GM18517 (cell line): Measurements from ENCODE around the gene PEPD.

Experiments
- ATAC-seq: cut with Tn5 transposase; IDR thresholded peaks from one replicate; pipeline ENCODE4 v1.9.1; 2021; ENCODE audit warnings: mild to moderate bottlenecking, moderate library complexity; ENCODE audit not compliant: unreplicated experiment

Gene PEPD

DNA sequence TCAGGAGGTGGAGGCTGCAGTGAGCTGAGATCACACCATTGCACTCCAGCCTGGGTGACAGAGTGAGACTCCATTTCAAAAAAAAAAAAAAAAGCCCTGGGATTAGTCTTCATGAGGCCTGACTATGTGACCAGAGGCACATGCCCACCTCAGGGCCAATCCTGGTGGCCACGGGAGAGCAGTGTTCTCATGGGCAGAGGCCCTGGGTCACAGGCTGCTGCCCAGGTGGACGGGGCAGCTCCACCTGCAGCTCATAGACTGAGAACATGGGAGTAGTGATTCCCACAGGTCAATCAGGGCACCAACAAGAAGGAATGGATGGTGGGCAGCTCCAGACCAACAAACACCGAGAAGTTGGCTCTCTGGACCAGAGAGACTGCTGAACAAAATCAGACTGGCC, 26.1 kb upstream of the PEPD start:
- no peak for ATAC-seq

DNA sequence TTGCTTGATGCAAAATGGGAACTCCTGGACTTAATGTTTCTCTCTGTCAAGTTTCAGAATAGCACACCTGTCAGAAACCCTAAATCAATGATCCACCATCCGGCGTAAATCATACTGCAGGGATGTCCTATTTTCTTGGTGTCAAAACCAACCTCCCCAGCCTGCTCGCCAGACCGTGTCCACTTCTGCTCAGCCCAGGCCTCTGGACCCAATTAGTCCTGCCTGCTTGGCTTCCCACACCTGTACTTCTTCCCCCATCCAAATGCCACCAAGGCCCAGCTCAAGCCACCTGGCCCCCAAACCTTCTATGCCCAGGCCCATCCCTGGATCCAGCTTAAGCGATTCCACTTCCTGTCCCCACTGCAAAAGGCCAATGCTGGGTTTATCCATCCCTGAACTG, 25.1 kb upstream of the PEPD start:
- no peak for ATAC-seq

GRCh38 chr19:33545217-33545981, 23.8 kb upstream of the PEPD start:
- ATAC-seq, result no peak

DNA sequence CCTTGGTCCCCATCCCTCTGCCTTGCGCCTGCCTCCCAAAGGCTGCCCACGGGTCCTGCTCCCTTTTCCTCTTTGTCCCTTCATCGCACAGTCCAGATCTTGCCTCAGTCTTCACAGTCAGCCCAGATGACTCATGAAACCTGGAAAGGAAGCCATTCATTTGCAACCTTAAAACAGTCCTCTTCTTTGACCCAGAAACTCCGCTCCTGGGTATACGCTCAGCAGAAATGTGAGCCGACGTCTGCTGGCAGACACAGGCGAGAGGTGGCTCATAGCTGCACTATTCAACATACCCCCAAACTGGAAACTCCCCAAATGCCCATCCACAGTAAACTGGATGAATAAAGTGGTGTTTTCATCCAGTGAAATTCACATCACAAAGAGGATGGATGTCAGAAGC, 13.6 kb upstream of the PEPD start:
- ATAC-seq, result no peak

DNA sequence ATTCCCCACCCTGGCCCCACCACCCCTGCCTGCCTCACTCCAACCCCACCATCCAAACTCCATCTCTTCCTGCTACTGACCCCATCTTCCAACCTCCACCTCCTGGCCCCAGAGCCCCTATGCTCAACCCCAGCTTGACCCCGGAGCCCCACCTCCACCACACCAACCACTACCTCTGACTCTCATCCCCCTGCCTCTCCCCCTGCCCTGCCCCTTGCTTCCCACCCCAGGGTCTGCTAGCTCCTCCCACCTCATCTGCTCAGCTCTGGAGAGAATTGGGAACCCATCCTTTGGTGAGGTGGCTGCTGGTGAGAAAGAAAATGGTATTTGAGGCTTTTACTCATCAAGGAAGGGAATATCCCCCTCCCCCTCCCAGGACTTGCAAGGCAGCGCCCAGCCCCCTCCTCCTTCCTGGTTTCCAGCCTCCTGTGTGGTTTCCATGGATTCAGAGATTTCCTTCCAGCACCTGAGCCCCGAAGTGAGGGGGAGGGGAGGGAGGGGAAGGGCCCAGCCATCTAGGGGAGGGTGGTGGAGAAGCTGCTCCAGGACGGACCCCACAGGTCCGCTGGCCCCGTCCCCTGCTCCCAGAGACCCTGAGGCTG, 11.4 kb upstream of the PEPD start:
- ATAC-seq, result no peak

GRCh38 chr19:33530842-33531241, 9.3 kb upstream of the PEPD start:
- no peak for ATAC-seq

DNA sequence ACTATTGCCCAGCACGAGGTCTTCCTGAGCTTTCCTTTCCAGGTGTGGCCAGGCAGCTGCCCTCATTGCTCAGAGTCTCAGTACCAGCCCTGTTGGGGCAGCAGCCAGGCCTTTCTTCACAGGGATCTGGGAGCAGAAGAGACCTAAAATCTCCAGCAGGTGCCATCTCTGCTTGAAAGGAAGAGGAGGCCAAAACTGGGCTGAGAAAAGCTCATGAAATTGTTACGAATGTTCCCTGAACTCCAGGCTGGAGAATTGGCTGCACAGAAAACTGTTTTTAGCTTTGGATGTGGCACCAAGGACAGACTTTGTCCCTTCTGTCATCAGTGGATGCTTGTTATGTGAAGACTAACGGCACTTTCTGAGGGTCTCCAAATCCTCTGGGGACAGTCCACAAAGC, 8.7 kb upstream of the PEPD start:
- no peak for ATAC-seq

DNA sequence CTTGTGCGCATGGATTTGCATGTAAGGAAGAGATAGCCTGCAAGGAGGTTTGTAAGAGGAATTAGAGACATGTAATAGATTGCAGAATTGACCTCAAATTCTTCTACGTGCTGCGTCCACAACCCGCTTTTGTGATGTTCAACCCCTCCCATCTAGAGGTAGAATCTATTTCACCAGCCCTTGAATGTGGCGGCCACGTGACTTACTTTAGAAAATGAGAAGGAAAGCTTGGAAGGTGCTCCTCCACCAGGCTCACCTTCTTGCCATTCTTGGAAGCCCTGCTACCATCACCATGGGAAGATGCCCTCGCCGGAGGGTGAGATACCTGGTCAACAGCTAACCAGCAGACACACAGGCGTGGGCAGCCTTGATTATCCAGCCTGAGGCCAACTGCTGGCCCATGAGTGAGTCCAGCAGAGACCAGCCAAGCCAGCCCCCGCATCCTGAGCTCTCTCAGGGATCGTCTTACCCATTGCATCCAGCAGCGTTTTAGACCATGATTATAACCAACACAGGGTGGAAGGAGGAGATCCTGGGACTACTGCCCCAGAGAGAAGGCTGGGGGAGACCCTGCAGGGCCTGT, 7.6 kb upstream of the PEPD start:
- ATAC-seq, result no peak

DNA sequence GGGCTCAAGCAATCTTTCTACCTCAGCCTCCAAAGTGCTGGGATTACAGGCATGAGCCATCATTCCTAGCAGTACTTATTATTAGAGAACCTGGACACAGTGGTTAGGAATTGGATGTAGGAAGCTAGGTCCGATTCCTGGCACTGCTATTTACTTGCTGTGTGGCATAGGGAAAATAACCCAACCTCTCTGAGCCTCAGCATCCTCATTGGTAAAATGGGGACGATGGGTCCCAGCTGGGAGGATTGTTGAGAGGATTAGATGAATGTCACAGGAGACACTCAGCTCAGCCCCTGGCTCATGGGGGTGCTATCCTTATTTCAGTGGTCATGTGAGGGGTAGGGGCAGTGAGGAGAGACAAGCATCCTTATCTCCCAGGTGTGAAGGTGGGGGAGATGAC, 6.8 kb upstream of the PEPD start:
- ATAC-seq, result no peak

DNA sequence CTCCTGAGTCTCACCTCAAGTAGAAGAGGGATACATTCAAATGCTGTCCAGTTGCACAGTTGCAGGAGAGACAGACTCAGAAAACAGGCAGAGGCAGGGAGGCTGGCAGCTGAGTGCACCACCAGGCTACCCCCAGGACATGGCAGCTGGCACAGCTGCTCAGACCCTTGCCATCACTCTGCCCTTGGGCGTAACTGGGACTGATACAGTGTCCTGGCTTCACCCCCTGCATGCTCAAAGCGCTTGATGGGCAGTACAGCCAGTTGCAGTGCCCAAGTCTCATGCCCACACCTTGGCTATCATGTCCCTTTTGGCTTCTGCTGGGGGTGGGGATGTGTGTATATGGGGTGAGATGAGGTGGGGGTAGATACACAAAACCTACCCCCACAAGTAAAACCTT, 5.5 kb upstream of the PEPD start:
- ATAC-seq, result no peak

GRCh38 chr19:33524024-33524664, 2.6 kb upstream of the PEPD start:
- no peak for ATAC-seq

GRCh38 chr19:33523167-33523566, 1.6 kb upstream of the PEPD start:
- ATAC-seq, result no peak

DNA sequence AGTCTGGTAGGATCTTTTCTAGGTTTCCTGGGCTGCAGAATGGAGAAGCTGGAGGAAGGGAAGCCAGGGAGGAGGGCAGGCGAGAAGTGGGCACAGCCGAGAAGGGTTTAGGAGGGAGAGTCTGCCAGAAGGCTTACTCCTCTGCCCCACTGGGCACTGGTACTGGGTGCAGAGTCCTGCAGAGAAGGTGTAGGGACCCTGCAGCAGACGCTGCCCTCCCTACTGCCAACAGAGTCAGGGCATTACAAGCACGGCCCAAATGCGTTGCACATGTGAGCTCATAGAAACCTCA, 726 bp upstream of the PEPD start:
- ATAC-seq, result no peak

DNA sequence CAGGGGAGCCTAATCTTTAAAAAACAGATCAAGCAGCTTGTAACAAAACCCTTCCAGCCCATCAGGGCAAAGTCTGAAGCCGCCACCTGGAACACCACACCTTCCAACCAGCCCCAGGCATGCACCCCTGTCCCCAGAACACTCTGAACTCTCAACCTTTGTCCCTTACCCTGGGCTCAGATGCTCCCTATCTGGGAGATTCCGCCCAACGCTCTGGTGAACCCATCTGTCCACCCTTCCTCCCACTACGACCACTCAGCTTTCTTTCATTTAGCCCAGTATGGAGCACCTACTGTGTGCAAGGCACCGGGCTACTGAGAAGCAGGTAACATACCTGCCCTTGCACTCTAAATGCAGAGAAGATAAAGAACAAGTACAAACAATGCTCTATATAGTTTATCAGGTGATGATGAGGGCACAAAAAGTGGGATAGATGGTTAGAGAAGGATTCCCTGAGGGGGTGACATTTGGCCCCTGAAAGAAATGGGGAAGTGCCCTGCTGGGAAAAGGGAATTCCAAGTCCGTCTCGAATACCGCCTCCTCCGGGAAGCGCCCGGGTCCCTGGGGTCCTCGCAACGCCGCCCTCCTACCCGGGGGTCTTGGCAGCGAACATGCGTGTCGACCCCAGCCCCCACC, 629 bp downstream of the PEPD start:
- ATAC-seq, result no peak

DNA sequence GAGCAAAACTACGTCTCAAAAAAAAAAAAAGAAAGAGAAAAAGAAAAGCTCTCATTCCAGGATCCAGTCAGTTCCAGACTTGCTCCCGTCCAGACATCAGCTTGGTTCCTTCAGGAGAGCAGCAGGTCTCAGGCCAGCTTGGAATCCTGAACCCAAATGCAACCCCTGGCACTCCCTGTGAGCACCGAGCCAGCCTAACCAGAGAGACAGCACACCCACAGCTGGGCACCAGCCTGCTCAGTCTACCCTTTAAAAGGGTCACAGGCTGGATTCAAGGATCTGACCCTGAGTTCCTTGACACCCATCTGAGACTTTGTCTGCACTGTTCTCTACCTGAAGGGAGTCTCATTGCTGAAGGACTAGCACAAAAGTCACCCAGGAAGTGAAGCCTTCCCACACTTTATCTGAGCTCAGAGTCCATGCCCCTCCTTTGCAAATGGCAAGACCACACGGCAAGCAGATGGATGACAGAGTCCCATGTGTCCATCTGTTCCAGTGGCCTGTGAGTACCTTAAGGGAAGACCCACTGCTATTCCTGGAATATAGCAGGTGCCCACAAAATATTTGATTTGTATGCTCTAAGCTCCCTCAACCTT, 1.4 kb downstream of the PEPD start:
- no peak for ATAC-seq

- no peak for ATAC-seq
Measured at GRCh38 chr19:33519416-33519815, 2.2 kb downstream of the PEPD start.

- ATAC-seq, result no peak
Measured at GRCh38 chr19:33518541-33518940, 3.0 kb downstream of the PEPD start.

DNA sequence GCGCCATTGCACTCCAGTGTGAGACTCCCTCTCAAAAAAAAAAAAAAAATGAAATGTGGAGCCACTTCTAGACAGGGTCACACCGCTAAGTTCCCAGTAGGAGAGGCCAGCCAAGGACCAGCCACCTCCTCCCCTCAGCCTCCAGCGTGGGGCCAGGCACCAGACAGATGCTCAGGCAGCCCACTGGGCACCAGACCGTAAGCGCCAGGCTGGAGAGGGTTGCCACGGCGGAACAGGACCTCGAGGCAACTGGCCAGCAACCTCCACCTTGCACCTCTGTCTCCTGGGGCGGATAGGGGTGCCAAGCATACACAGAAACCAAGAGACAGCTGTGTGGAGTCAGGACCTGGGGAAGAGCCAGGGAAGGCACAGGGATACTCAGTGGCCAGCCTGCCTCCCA, 3.7 kb downstream of the PEPD start:
- no peak for ATAC-seq

DNA sequence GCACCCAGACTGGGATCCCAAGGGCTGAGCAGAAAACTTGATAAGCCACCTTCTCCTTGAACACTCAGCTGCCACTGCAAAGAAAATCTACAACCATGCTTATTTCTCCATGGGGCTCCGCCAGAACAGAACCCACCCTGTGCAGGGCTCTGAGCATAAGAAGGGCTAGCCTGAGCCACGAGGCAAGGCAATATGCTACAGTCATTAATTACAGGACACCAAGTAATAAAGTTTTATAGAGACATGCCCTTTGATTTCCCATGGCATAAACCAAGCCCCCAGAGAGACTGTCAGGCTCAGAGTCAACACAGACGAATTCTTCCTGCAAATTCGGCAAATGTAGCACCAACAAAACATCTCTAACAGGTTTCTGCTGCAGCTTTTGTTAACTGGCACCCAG, 5.7 kb downstream of the PEPD start:
- ATAC-seq, result no peak

DNA sequence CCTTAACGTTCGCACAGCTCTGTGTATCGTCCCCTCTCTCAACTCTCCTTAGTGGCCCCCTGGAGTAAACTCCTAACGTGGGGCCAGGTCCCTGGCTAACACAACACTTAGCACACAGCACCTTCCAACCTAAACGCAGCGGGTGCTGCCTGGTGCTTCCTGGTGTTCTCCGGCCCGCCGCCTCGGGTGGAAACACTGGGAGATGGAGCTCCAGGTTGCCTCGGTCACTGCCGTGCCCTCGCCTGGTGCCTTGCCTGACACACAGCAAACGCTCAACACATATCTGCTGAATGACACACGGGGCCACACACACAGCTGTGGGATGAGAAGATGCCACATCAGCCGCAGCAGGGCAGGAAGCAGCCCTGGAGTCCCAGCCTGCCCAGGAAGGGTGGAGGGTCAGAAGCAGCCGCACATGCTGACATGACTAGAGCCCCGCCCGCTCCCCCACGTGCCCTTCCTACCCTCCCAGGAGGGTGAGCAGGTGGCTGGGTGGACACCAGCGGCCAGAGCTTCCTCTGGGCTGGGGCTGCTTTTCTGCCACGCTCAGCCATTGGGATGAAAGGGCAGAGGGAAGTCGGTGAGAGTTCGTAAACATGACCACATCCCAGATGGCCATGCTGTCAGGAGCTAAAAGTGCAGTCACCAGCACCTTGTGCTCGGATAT, 6.6 kb downstream of the PEPD start:
- ATAC-seq, result no peak

DNA sequence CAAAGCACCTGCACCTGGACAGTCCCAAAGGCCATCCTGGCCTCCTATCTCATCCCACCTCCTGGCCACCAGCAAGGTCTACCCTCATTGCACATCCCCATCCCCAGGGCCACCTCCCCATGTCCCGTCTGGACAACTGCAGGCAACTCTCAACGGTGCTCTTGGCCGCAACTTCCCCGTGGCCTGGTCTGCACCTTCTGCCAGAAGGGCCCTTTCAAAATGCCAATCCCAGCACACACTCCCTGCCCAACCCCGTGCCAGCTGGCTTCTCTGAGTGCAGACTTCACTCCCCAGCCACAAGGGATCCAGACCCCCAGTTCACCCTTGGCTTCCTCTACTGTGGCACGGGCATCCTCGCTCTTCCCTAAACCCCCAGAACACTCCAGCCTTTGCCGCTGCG, 8.2 kb downstream of the PEPD start:
- no peak for ATAC-seq
